Measurements from ENCODE around the gene MLPH.
A peak's percentile ranks its signal among the peaks of the same experiment; 100 is the strongest.

Gene MLPH

GRCh38 chr2:237532160-237532559 lies 45.1 kb downstream of the MLPH start:
- H3K4ac ChIP-seq (ENCODE audit: low read length) = no peak overlapping the region
- H2BK5ac ChIP-seq (ENCODE audit: low read length) = no peak overlapping the region
- no peak overlapping the region for H3K18ac ChIP-seq (ENCODE audit: low read length)
- no peak overlapping the region for H4K91ac ChIP-seq (ENCODE audit: low read depth, low read length, poor library complexity)
- H3K4me2 ChIP-seq (ENCODE audit: insufficient read depth, low read length, poor library complexity, severe bottlenecking) = no peak overlapping the region
- H2AFZ ChIP-seq (ENCODE audit: low read length) = peak overlapping the region; percentile 61
- H3K36me3 ChIP-seq (replicated peaks in 1 of 2; ENCODE audit: control insufficient read depth in 2 of 2, insufficient read depth in 2 of 2, low read length in 2 of 2) = no peaks in the 10 kb centered on the region
- H3K4me3 ChIP-seq (ENCODE audit: low read length in 2 of 2) = no peak overlapping the region
- no CpG with 5 or more reads among the region's 11 CpGs for WGBS, 2 donors (ENCODE audit: extremely low coverage in 2 of 2, insufficient read length in 2 of 2, insufficient replicate concordance in 1 of 2)
- no peak overlapping the region for H3K9ac ChIP-seq (ENCODE audit: low read depth, low read length, poor library complexity)
- no peak overlapping the region for H3K27ac ChIP-seq (replicated peaks; ENCODE audit: low read length)
- H2BK120ac ChIP-seq (ENCODE audit: low read depth, low read length) = no peak overlapping the region
- H2BK15ac ChIP-seq (ENCODE audit: low read length) = no peak overlapping the region
- no peak overlapping the region for H2AK5ac ChIP-seq (ENCODE audit: low read depth, low read length)
- H3K9me3 ChIP-seq (replicated peaks in 1 of 2; ENCODE audit: control insufficient read depth in 2 of 2, insufficient read depth in 1 of 2, low read depth in 1 of 2, low read length in 2 of 2) = no peaks in the 10 kb centered on the region
- no peak overlapping the region for H4K8ac ChIP-seq (ENCODE audit: low read depth, low read length)
- no peak overlapping the region for H2BK12ac ChIP-seq (ENCODE audit: low read length)
- no peak overlapping the region for H3K23ac ChIP-seq (ENCODE audit: low read depth, low read length, poor library complexity)
- DNase-seq (ENCODE audit: low spot score) = no peak
- no peaks in the 10 kb centered on the region for H3K79me1 ChIP-seq (ENCODE audit: low read depth, low read length)
- H3K4me1 ChIP-seq (ENCODE audit: control insufficient read depth in 2 of 2, insufficient read depth in 1 of 2, low read depth in 1 of 2, low read length in 2 of 2) = peaks cover 0 to 4% of the 10 kb centered on the region in 2 donors
- H3K27me3 ChIP-seq (ENCODE audit: control insufficient read depth in 3 of 3, insufficient read depth in 3 of 3, low read depth in 1 of 3, low read length in 3 of 3) = peaks cover 0 to 6% (median 0%) of the 10 kb centered on the region in 3 experiments
- H3K14ac ChIP-seq (ENCODE audit: low read length) = no peak overlapping the region

GRCh38 chr2:237533668-237534161 lies 46.7 kb downstream of the MLPH start:
- H3K4me2 ChIP-seq (ENCODE audit: insufficient read depth, low read length, poor library complexity, severe bottlenecking) = no peak overlapping the region

GRCh38 chr2:237534380-237534779 lies 47.3 kb downstream of the MLPH start:
- no peaks in the 10 kb centered on the region for H3K36me3 ChIP-seq (replicated peaks in 1 of 2; ENCODE audit: control insufficient read depth in 2 of 2, insufficient read depth in 2 of 2, low read length in 2 of 2)
- H3K9me3 ChIP-seq (replicated peaks in 1 of 2; ENCODE audit: control insufficient read depth in 2 of 2, insufficient read depth in 1 of 2, low read depth in 1 of 2, low read length in 2 of 2) = no peaks in the 10 kb centered on the region
- no peak overlapping the region for H2BK120ac ChIP-seq (ENCODE audit: low read depth, low read length)
- H3K79me1 ChIP-seq (ENCODE audit: low read depth, low read length) = no peaks in the 10 kb centered on the region
- H2BK15ac ChIP-seq (ENCODE audit: low read length) = no peak overlapping the region
- DNase-seq (ENCODE audit: low spot score) = no peak
- H3K9ac ChIP-seq (ENCODE audit: low read depth, low read length, poor library complexity) = no peak overlapping the region
- no peak overlapping the region for H4K8ac ChIP-seq (ENCODE audit: low read depth, low read length)
- no peak overlapping the region for H4K91ac ChIP-seq (ENCODE audit: low read depth, low read length, poor library complexity)
- H3K4me1 ChIP-seq (ENCODE audit: control insufficient read depth in 2 of 2, insufficient read depth in 1 of 2, low read depth in 1 of 2, low read length in 2 of 2) = peaks cover 0 to 4% of the 10 kb centered on the region in 2 donors
- H3K4me2 ChIP-seq (ENCODE audit: insufficient read depth, low read length, poor library complexity, severe bottlenecking) = no peak overlapping the region
- no peak overlapping the region for H3K4me3 ChIP-seq (ENCODE audit: low read length in 2 of 2)
- no peak overlapping the region for H2AFZ ChIP-seq (ENCODE audit: low read length)
- no CpG with 5 or more reads among the region's 1 CpG for WGBS, 2 donors (ENCODE audit: extremely low coverage in 2 of 2, insufficient read length in 2 of 2, insufficient replicate concordance in 1 of 2)
- no peak overlapping the region for H3K14ac ChIP-seq (ENCODE audit: low read length)
- H3K4ac ChIP-seq (ENCODE audit: low read length) = no peak overlapping the region
- peaks cover 0 to 11% (median 0%) of the 10 kb centered on the region in 3 experiments for H3K27me3 ChIP-seq (ENCODE audit: control insufficient read depth in 3 of 3, insufficient read depth in 3 of 3, low read depth in 1 of 3, low read length in 3 of 3)
- no peak overlapping the region for H2BK12ac ChIP-seq (ENCODE audit: low read length)
- H2AK5ac ChIP-seq (ENCODE audit: low read depth, low read length) = no peak overlapping the region
- no peak overlapping the region for H3K23ac ChIP-seq (ENCODE audit: low read depth, low read length, poor library complexity)
- H2BK5ac ChIP-seq (ENCODE audit: low read length) = no peak overlapping the region
- H3K18ac ChIP-seq (ENCODE audit: low read length) = no peak overlapping the region
- H3K27ac ChIP-seq (replicated peaks; ENCODE audit: low read length) = no peak overlapping the region

More at GRCh38 chr2:237533668-237534161, 46.7 kb downstream of the MLPH start:
- no peak for DNase-seq (ENCODE audit: low spot score)
- no peak overlapping the region for H2BK12ac ChIP-seq (ENCODE audit: low read length)
- no peak overlapping the region for H2AK5ac ChIP-seq (ENCODE audit: low read depth, low read length)
- no peak overlapping the region for H4K91ac ChIP-seq (ENCODE audit: low read depth, low read length, poor library complexity)
- no peak overlapping the region for H2BK15ac ChIP-seq (ENCODE audit: low read length)
- H3K14ac ChIP-seq (ENCODE audit: low read length) = no peak overlapping the region
- no peak overlapping the region for H4K8ac ChIP-seq (ENCODE audit: low read depth, low read length)
- no peak overlapping the region for H3K18ac ChIP-seq (ENCODE audit: low read length)
- WGBS, 2 donors (ENCODE audit: extremely low coverage in 2 of 2, insufficient read length in 2 of 2, insufficient replicate concordance in 1 of 2) = no CpG with 5 or more reads among the region's 7 CpGs
- H3K79me1 ChIP-seq (ENCODE audit: low read depth, low read length) = no peaks in the 10 kb centered on the region
- H3K23ac ChIP-seq (ENCODE audit: low read depth, low read length, poor library complexity) = peak overlapping the region; percentile 35
- peaks cover 0 to 11% (median 0%) of the 10 kb centered on the region in 3 experiments for H3K27me3 ChIP-seq (ENCODE audit: control insufficient read depth in 3 of 3, insufficient read depth in 3 of 3, low read depth in 1 of 3, low read length in 3 of 3)
- H3K9ac ChIP-seq (ENCODE audit: low read depth, low read length, poor library complexity) = no peak overlapping the region
- no peak overlapping the region for H3K4ac ChIP-seq (ENCODE audit: low read length)
- H3K4me1 ChIP-seq (ENCODE audit: control insufficient read depth in 2 of 2, insufficient read depth in 1 of 2, low read depth in 1 of 2, low read length in 2 of 2) = peaks cover 0 to 4% of the 10 kb centered on the region in 2 donors
- H3K36me3 ChIP-seq (replicated peaks in 1 of 2; ENCODE audit: control insufficient read depth in 2 of 2, insufficient read depth in 2 of 2, low read length in 2 of 2) = no peaks in the 10 kb centered on the region
- no peak overlapping the region for H3K27ac ChIP-seq (replicated peaks; ENCODE audit: low read length)
- no peak overlapping the region for H2BK120ac ChIP-seq (ENCODE audit: low read depth, low read length)
- H2BK5ac ChIP-seq (ENCODE audit: low read length) = no peak overlapping the region
- H3K4me3 ChIP-seq (ENCODE audit: low read length in 2 of 2) = no peak overlapping the region
- no peaks in the 10 kb centered on the region for H3K9me3 ChIP-seq (replicated peaks in 1 of 2; ENCODE audit: control insufficient read depth in 2 of 2, insufficient read depth in 1 of 2, low read depth in 1 of 2, low read length in 2 of 2)
- H2AFZ ChIP-seq (ENCODE audit: low read length) = no peak overlapping the region

- Histone ChIP-seq H3K79me1 (ENCODE audit: low read depth, low read length) (no peaks in the 10 kb centered on the region), H4K91ac (ENCODE audit: low read depth, low read length, poor library complexity) (no peak overlapping the region), H3K4me2 (ENCODE audit: insufficient read depth, low read length, poor library complexity, severe bottlenecking) (no peak overlapping the region), H3K4me3 (ENCODE audit: low read length in 2 of 2) (no peak overlapping the region), H3K18ac (ENCODE audit: low read length) (no peak overlapping the region), H3K9me3 (replicated peaks in 1 of 2; ENCODE audit: control insufficient read depth in 2 of 2, insufficient read depth in 1 of 2, low read depth in 1 of 2, low read length in 2 of 2) (no peaks in the 10 kb centered on the region), H2AK5ac (ENCODE audit: low read depth, low read length) (no peak overlapping the region), H4K8ac (ENCODE audit: low read depth, low read length) (no peak overlapping the region), H3K4me1 (ENCODE audit: control insufficient read depth in 2 of 2, insufficient read depth in 1 of 2, low read depth in 1 of 2, low read length in 2 of 2) (peaks cover 0 to 4% of the 10 kb centered on the region in 2 donors), H3K27ac (replicated peaks; ENCODE audit: low read length) (no peak overlapping the region), H2BK120ac (ENCODE audit: low read depth, low read length) (no peak overlapping the region), H3K4ac (ENCODE audit: low read length) (no peak overlapping the region), H3K23ac (ENCODE audit: low read depth, low read length, poor library complexity) (no peak overlapping the region), H2BK5ac (ENCODE audit: low read length) (no peak overlapping the region), H3K9ac (ENCODE audit: low read depth, low read length, poor library complexity) (no peak overlapping the region), H3K14ac (ENCODE audit: low read length) (no peak overlapping the region), H2BK12ac (ENCODE audit: low read length) (no peak overlapping the region), H3K27me3 (ENCODE audit: control insufficient read depth in 3 of 3, insufficient read depth in 3 of 3, low read depth in 1 of 3, low read length in 3 of 3) (peaks cover 0 to 11% (median 0%) of the 10 kb centered on the region in 3 experiments), H3K36me3 (replicated peaks in 1 of 2; ENCODE audit: control insufficient read depth in 2 of 2, insufficient read depth in 2 of 2, low read length in 2 of 2) (no peaks in the 10 kb centered on the region), H2BK15ac (ENCODE audit: low read length) (no peak overlapping the region), H2AFZ (ENCODE audit: low read length) (no peak overlapping the region)
- no CpG with 5 or more reads among the region's 8 CpGs for WGBS, 2 donors (ENCODE audit: extremely low coverage in 2 of 2, insufficient read length in 2 of 2, insufficient replicate concordance in 1 of 2)
- no peak for DNase-seq (ENCODE audit: low spot score)
Measured at GRCh38 chr2:237535385-237536082, 48.5 kb downstream of the MLPH start.
